ENCODE measurements around the gene GPR137B. TPM values are rescaled to one million over a fixed set of nuclear protein-coding genes. Genes with fewer than 3 reads are reported as not detected.

GPR137B gene
- total and polyA plus RNA-seq, 2 of the 13 experiments (the other 11 are each of a cell fraction or from before 2014, with no cell fraction given) = 0.31 to 0.41 TPM

- H3K36me3 ChIP-seq (replicated peaks in 1 of 2; ENCODE audit: control insufficient read depth in 1 of 2, insufficient read depth in 2 of 2, low read length in 2 of 2) = no peaks in the 10 kb centered on the region
- no peak overlapping the region for H2AFZ ChIP-seq (ENCODE audit: low read length)
- no peak overlapping the region for H3K4me3 ChIP-seq (replicated peaks in 1 of 3; ENCODE audit: insufficient read depth in 1 of 3, low read depth in 2 of 3, low read length in 3 of 3)
- ChIA-PET CTCF (ENCODE audit: low intra/inter-chr PET ratio, low total read pairs) (no interaction called here), POLR2A (no interaction called here)
- H3K4me1 ChIP-seq (ENCODE audit: insufficient read depth, low read length) = no peaks in the 10 kb centered on the region
- no TSS peak for BruUV-seq (replicated peaks)
- intact Hi-C loops (cut with micrococcal nuclease; ENCODE audit: unreplicated experiment) = no loop called here
- FAIRE-seq (no peak), DNase-seq (ENCODE audit: low spot score) (no peak), ATAC-seq (no peak)
- no peak overlapping the region for H3K9ac ChIP-seq (ENCODE audit: insufficient read depth, low read depth, low read length)
- in situ Hi-C loops (cut with HindIII; ENCODE audit: extremely low pct_ligation_motif_present, low pct_unique_long_range_greater_than_20kb) = no loop called here
- H3K4me2 ChIP-seq (ENCODE audit: low read depth, low read length) = no peak overlapping the region
- no peak overlapping the region for H3K27ac ChIP-seq (ENCODE audit: extremely low read length, insufficient read depth, low read length)
- no peaks in the 10 kb centered on the region for H3K79me2 ChIP-seq (ENCODE audit: insufficient read depth, low read length)
- H3K9me3 ChIP-seq (ENCODE audit: low read length) = peaks cover 24% of the 10 kb centered on the region
- no peaks in the 10 kb centered on the region for H3K27me3 ChIP-seq (ENCODE audit: control insufficient read depth in 1 of 2, insufficient read depth in 2 of 2, low read length in 2 of 2)
- no peaks in the 10 kb centered on the region for H4K20me1 ChIP-seq (ENCODE audit: insufficient read depth, low read length)
- TF ChIP-seq ARID3A (IDR thresholded peaks at IDR 0.05; ENCODE audit: low read depth, low read length) (no peak), ZKSCAN1 (IDR thresholded peaks at IDR 0.05; ENCODE audit: low read length) (no peak), THAP11 (CRISPR knock-in tag; IDR thresholded peaks at IDR 0.05) (no peak), ARNT (IDR thresholded peaks at IDR 0.05) (no peak), ZMAT3 (CRISPR knock-in tag; conservative IDR thresholded peaks at IDR 0.05) (no peak), HMGXB3 (CRISPR knock-in tag; IDR thresholded peaks at IDR 0.05; ENCODE audit: borderline replicate concordance) (no peak), PPARG (CRISPR knock-in tag; conservative IDR thresholded peaks at IDR 0.05) (no peak), ZNF3 (CRISPR knock-in tag; IDR thresholded peaks at IDR 0.05) (no peak), PAX8 (CRISPR knock-in tag; IDR thresholded peaks at IDR 0.05; ENCODE audit: borderline replicate concordance) (no peak), TGIF2 (CRISPR knock-in tag; IDR thresholded peaks at IDR 0.05) (no peak), WIZ (CRISPR knock-in tag; IDR thresholded peaks at IDR 0.05) (no peak), GMEB1 (CRISPR knock-in tag; IDR thresholded peaks at IDR 0.05; ENCODE audit: borderline replicate concordance) (no peak)
- TF ChIP-seq, protein P1, sequence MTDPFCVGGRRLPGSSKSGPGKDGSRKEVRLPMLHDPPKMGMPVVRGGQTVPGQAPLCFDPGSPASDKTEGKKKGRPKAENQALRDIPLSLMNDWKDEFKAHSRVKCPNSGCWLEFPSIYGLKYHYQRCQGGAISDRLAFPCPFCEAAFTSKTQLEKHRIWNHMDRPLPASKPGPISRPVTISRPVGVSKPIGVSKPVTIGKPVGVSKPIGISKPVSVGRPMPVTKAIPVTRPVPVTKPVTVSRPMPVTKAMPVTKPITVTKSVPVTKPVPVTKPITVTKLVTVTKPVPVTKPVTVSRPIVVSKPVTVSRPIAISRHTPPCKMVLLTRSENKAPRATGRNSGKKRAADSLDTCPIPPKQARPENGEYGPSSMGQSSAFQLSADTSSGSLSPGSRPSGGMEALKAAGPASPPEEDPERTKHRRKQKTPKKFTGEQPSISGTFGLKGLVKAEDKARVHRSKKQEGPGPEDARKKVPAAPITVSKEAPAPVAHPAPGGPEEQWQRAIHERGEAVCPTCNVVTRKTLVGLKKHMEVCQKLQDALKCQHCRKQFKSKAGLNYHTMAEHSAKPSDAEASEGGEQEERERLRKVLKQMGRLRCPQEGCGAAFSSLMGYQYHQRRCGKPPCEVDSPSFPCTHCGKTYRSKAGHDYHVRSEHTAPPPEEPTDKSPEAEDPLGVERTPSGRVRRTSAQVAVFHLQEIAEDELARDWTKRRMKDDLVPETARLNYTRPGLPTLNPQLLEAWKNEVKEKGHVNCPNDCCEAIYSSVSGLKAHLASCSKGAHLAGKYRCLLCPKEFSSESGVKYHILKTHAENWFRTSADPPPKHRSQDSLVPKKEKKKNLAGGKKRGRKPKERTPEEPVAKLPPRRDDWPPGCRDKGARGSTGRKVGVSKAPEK (CRISPR knock-in tag; IDR thresholded peaks at IDR 0.05; ENCODE audit: borderline replicate concordance) = no peak
- TF ChIP-seq, protein P2, sequence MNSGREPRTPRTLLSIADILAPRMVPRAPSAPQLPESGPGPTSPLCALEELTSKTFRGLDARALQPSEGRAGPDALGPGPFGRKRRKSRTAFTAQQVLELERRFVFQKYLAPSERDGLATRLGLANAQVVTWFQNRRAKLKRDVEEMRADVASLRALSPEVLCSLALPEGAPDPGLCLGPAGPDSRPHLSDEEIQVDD (CRISPR knock-in tag; IDR thresholded peaks at IDR 0.05; ENCODE audit: borderline replicate concordance) = no peak
These were observed 114.9 kb downstream of the GPR137B start for GRCh38 chr1:236257216-236257615.

All from HepG2 (cell line).